Stomach (tissue), 9 donors: ENCODE data around the gene AK2. TPM values are rescaled to one million over a fixed set of nuclear protein-coding genes. Genes with fewer than 3 reads are reported as not detected.
"Not testable (repeated sequence)": the region's sequence is repeated elsewhere in the genome, so short reads cannot be mapped to it uniquely, and the experiment has no call there.

Experiments used
- DNase-seq, 2 donors: peaks; one replicate each; pipeline versions ENCODE4 v3.0.0 to v3.0.0-alpha.2; 2013 to 2019
- H3K27ac ChIP-seq, 5 donors: fragments of 200-600 bp in 4 of 5; sonication (generic) in 4 of 5; one replicate each; pipeline ENCODE4 v1.5.1; 2013 to 2019; ENCODE audit warnings: mild to moderate bottlenecking in 1 of 5, moderate library complexity in 1 of 5
- H3K27me3 ChIP-seq, 3 donors: fragments of 200-600 bp; sonication (generic); one replicate each; pipeline ENCODE4 v1.5.1; 2017 to 2019; ENCODE audit warnings: mixed run types in 1 of 3
- H3K36me3 ChIP-seq, 4 donors: fragments of 200-600 bp; sonication (generic); 1 replicate in 3 of 4; 2 replicates in 1 of 4; pipeline ENCODE4 v1.5.1; 2016 to 2019
- H3K4me1 ChIP-seq, 4 donors: fragments of 200-600 bp; sonication (generic); one replicate each; pipeline ENCODE4 v1.5.1; 2016 to 2019
- H3K4me3 ChIP-seq, 4 donors: fragments of 200-600 bp; sonication (generic) in 3 of 4; one replicate each; pipeline ENCODE4 v1.5.1; 2016 to 2019; ENCODE audit warnings: mild to moderate bottlenecking in 1 of 4
- H3K9me3 ChIP-seq, 4 donors: fragments of 200-600 bp; sonication (generic); one replicate each; pipeline ENCODE4 v1.5.1; 2016 to 2019
- EP300 ChIP-seq: sonication (generic); formaldehyde crosslinking; IDR thresholded peaks from one replicate; pipeline ENCODE4 v1.6.1; 2017; ENCODE audit warnings: antibody characterized with exemption
- POLR2A ChIP-seq, 4 donors: fragments of 450-650 bp; IDR thresholded peaks; one replicate each; pipeline ENCODE4 v1.6.1; 2016; ENCODE audit warnings: antibody characterized with exemption in 4 of 4, control low read depth in 2 of 4, mild to moderate bottlenecking in 1 of 4, moderate library complexity in 1 of 4
- POLR2AphosphoS5 ChIP-seq, 3 donors: sonication (generic); formaldehyde crosslinking; IDR thresholded peaks; one replicate each; pipeline ENCODE4 v1.6.1; 2016; ENCODE audit warnings: antibody characterized with exemption in 3 of 3
- WGBS, 5 donors: extraction: QIAGEN DNeasy Blood & Tissue Kit in 3 of 5; methylation state at CpG; one replicate each; pipeline versions ENCODE4 v1.1.5 to v1.1.7; 2013 to 2018; 5-methylcytosine and 5-hydroxymethylcytosine counted together
- intact Hi-C: fragments of 100-400 bp; cut with DNase I; formaldehyde crosslinking; loops from one replicate; pipeline ENCODE4 v1.15.1; 2023; ENCODE audit warnings: low total_unique reads
- polyA plus RNA-seq, 3 donors: library from polyadenylated mRNA; stranded (reverse); fragments of 200-250 nt; gene quantifications; one replicate each; pipeline ENCODE4 v1.2.3, GENCODE V29; 2013
- total RNA-seq, 5 donors: library from RNA; depleted of rRNA; stranded (reverse); fragments of >200 nt; gene quantifications; one replicate each; pipeline versions ENCODE4 v1.1.0 to v1.2.3, GENCODE V29; 2014 to 2016
- TF ChIP-seq, protein P1 (sequence below), 7 experiments: fragments of 450-650 bp in 4 of 7; fragments of 200-600 bp in 3 of 7; sonication (generic) in 3 of 7; IDR thresholded peaks; one replicate each; pipeline ENCODE4 v1.5.1; 2016 to 2019; ENCODE audit warnings: antibody characterized with exemption in 7 of 7, control low read depth in 2 of 7, mild to moderate bottlenecking in 1 of 7
- donor health status: healthy with polysubstance abuse.
- donor health status: Bipolar disorder and iron deficiency.
- donor health status: healthy.

The AK2 gene
- total and polyA plus RNA-seq, 8 donors, result 71.0 to 263 (median 115) TPM

DNA sequence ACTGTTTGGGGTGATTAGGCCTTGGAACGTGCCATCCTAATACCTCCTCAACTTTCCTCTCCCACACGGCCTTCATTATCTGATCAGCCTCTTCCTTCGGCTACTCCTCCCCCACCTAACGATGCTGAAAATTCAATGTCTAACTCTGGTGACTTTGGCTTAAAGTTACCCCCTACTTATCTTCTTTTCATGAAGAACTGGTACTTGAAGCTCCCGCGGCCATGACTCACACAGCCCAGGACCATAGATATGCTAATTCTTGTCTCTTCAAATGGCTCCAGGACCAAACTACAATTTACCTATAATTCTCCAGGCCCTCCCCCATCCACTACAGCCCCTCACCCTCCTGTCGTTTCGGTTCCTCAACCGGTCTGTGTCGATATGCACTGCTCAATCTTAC is 28.6 kb upstream of the AK2 start:
- Histone ChIP-seq H3K36me3 (no peaks in the 10 kb centered on the region), H3K4me3 (no peak overlapping the region), H3K27me3 (no peaks in the 10 kb centered on the region), H3K27ac (no peak overlapping the region), H3K9me3 (peaks cover 17 to 47% (median 38%) of the 10 kb centered on the region in 4 donors), H3K4me1 (no peaks in the 10 kb centered on the region)
- intact Hi-C loops, result no loop called here
- TF ChIP-seq POLR2A (IDR thresholded peaks at IDR 0.05) (no peak), EP300 (no peak), POLR2AphosphoS5 (IDR thresholded peaks at IDR 0.05) (no peak)
- TF ChIP-seq, protein P1, sequence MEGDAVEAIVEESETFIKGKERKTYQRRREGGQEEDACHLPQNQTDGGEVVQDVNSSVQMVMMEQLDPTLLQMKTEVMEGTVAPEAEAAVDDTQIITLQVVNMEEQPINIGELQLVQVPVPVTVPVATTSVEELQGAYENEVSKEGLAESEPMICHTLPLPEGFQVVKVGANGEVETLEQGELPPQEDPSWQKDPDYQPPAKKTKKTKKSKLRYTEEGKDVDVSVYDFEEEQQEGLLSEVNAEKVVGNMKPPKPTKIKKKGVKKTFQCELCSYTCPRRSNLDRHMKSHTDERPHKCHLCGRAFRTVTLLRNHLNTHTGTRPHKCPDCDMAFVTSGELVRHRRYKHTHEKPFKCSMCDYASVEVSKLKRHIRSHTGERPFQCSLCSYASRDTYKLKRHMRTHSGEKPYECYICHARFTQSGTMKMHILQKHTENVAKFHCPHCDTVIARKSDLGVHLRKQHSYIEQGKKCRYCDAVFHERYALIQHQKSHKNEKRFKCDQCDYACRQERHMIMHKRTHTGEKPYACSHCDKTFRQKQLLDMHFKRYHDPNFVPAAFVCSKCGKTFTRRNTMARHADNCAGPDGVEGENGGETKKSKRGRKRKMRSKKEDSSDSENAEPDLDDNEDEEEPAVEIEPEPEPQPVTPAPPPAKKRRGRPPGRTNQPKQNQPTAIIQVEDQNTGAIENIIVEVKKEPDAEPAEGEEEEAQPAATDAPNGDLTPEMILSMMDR (IDR thresholded peaks at IDR 0.05), result no peak
- 88 to 93% (median 92%) methylated on average over 10 of the region's 10 CpGs for WGBS, 5 donors
- DNase-seq, result no peak

DNA sequence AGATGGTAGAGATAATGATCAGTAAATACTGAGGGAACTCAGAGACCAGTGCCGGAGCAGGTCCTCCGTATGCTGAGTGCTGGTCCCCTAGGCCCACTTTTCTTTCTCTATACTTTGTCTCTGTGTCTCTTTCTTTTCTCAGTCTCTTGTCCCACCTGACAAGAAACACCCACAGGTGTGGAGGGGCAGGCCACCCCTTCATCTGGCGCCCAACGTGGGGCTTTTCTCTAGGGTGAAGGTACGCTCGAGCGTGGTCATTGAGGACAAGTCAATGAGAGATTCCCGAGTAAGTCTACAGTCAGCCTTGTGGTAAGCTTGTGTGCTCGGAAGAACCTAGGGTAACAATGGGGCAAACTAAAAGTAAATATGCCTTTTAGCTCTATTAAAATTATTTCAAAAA is 27.6 kb upstream of the AK2 start:
- peaks cover 17 to 47% (median 38%) of the 10 kb centered on the region in 4 donors for H3K9me3 ChIP-seq
- H3K4me1 ChIP-seq, H3K27me3 ChIP-seq, intact Hi-C loops, H3K27ac ChIP-seq, DNase-seq, H3K36me3 ChIP-seq, H3K4me3 ChIP-seq: not testable (repeated sequence)
- WGBS, 5 donors, result 88 to 93% (median 92%) methylated on average over 9 of the region's 9 CpGs

DNA sequence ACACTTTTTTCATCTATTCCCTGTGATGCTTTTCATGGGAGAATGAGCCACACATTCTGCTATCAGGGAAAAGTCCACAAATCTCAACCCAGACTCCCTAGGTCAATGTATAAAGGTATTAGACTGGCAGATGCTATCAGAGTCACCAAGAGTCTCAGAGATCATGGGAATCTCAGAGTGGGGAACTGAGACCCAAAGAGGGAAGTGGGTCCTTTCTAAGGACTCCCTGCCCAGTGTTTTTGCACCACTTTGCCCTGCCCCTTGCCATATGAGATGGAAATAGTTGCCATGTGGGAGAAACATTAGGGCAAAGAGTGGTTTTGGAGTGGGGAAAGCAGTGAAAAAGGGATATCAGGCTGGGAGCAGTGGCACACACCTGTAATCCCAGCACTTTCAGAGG is 25.2 kb upstream of the AK2 start:
- Histone ChIP-seq H3K9me3 (peaks cover 17 to 47% (median 38%) of the 10 kb centered on the region in 4 donors), H3K36me3 (no peaks in the 10 kb centered on the region), H3K4me1 (no peaks in the 10 kb centered on the region), H3K27ac (no peak overlapping the region), H3K27me3 (no peaks in the 10 kb centered on the region), H3K4me3 (no peak overlapping the region)
- no peak for DNase-seq
- intact Hi-C loops, result no loop called here
- TF ChIP-seq EP300, result no peak
- TF ChIP-seq POLR2A (IDR thresholded peaks at IDR 0.05), result no peak
- TF ChIP-seq, protein P1 (IDR thresholded peaks at IDR 0.05), result no peak
- TF ChIP-seq POLR2AphosphoS5 (IDR thresholded peaks at IDR 0.05), result no peak

DNA sequence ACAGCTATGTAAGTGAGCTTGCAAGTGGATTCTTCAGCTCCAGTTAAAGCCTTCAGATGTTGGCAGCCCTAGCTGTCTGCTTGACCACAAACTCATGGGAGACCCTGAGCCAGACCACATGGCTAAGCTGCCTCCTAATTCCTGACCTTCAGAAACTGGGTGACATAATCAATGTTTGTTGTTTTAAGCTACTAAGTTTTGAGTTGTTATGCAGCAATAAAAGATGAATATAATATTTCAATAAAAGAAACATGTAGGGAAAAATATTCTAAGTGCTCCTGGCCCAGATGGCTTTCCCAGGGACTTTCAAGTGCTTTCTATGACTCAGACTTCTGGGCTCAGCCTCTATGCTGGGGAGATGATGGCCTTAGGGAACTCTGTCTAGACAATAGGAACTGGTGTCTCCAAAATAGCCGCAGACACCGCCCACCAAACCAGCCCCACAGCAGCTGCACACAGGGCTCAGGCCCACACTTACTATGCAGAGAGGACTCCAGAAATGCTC is 23.9 kb upstream of the AK2 start:
- H3K27me3 ChIP-seq, result no peaks in the 10 kb centered on the region
- no peak for TF ChIP-seq POLR2AphosphoS5 (IDR thresholded peaks at IDR 0.05)
- no peak for TF ChIP-seq POLR2A (IDR thresholded peaks at IDR 0.05)
- no peak for TF ChIP-seq EP300
- TF ChIP-seq, protein P1 (IDR thresholded peaks at IDR 0.05), result no peak
- no peaks in the 10 kb centered on the region for H3K36me3 ChIP-seq
- H3K9me3 ChIP-seq, result peaks cover 17 to 39% (median 35%) of the 10 kb centered on the region in 4 donors
- WGBS, 5 donors, result 63 to 87% (median 80%) methylated on average over 2 of the region's 2 CpGs
- peaks cover 0 to 2% (median under 1%) of the 10 kb centered on the region in 4 donors for H3K4me1 ChIP-seq
- peak in 1 of 2 donors; percentile 32 for DNase-seq
- no peak overlapping the region for H3K27ac ChIP-seq
- H3K4me3 ChIP-seq, result no peak overlapping the region
- intact Hi-C loops, result no loop called here

DNA sequence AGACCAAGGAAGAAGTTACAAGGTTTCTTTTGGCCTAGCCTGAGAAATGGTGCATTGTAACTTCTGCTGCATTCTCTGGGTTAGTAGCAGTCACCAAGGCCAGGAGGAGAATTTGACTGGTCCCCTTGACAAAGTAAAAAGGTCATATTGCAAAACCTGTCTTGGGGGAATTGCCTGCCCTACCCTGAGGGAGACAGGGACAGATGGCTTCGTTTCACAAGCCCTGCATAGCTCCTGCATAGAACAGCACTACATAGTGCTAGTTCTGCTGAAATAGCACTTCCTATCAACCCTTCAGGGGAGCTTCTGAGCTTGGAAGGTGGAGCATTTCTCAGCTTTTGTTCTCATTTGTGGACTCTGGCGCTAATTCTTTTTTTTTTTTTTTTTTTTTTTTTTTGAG is 20.4 kb upstream of the AK2 start:
- Histone ChIP-seq H3K9me3 (peaks cover 0 to 4% (median 1%) of the 10 kb centered on the region in 4 donors), H3K27ac (no peak overlapping the region), H3K4me3 (no peak overlapping the region), H3K27me3 (no peaks in the 10 kb centered on the region), H3K36me3 (no peaks in the 10 kb centered on the region), H3K4me1 (peaks cover 6 to 11% (median 7%) of the 10 kb centered on the region in 4 donors)
- no peak for DNase-seq
- intact Hi-C loops, result loop anchor here (10.0 kb wide), 1 partner anchor 122 kb away; no protein-coding TSS in a partner anchor
- 80 to 92% (median 84%) methylated on average over 2 of the region's 2 CpGs for WGBS, 5 donors
- TF ChIP-seq POLR2AphosphoS5 (IDR thresholded peaks at IDR 0.05) (no peak), POLR2A (IDR thresholded peaks at IDR 0.05) (no peak), EP300 (no peak)
- TF ChIP-seq, protein P1 (IDR thresholded peaks at IDR 0.05), result no peak
